SK-N-SH (cell line): ENCODE data around the gene MAPK8IP3. TPM values are rescaled to one million over a fixed set of nuclear protein-coding genes. Genes with fewer than 3 reads are reported as not detected.

Source experiments
- CTCF ChIA-PET: fragments of 300-600, 350-600 bp; formaldehyde crosslinking; extraction: SDS; loops from one replicate; lab custom pipeline; 2021; lab: Yijun Ruan, JAX
- POLR2A ChIA-PET: fragments of 350-600 bp; sonication (Branson Sonifier 250); formaldehyde crosslinking; extraction: SDS; loops from one replicate; lab custom pipeline; 2020; ENCODE audit warnings: antibody characterized with exemption, inconsistent platforms; lab: Yijun Ruan, JAX
- DNase-seq: peaks from one replicate; pipeline ENCODE4 v3.0.0; 2012
- H2AFZ ChIP-seq: fragments of 200-600 bp; sonication (generic); 2 replicates; pipeline ENCODE4 v1.8.1; 2016; ENCODE audit warnings: antibody characterized with exemption, mild to moderate bottlenecking, low read depth
- H3F3A ChIP-seq: fragments of 200-600 bp; sonication (generic); replicated peaks from 2 replicates; pipeline ENCODE3; 2016; ENCODE audit warnings: antibody characterized with exemption, mild to moderate bottlenecking; ENCODE audit not compliant: insufficient read depth
- H3K27ac ChIP-seq, 2 experiments: fragments of 200-500 bp in 1 of 2; fragments of 200-600 bp in 1 of 2; sonication (Bioruptor generic) in 1 of 2; sonication (generic), shearing (Covaris generic) in 1 of 2; 2 replicates each; pipeline versions ENCODE4 v1.5.1 to v1.6.1; 2014 to 2016; ENCODE audit warnings: low read depth in 2 of 2, inconsistent platforms in 1 of 2, low read length in 1 of 2, mild to moderate bottlenecking in 1 of 2, mixed read lengths in 1 of 2
- H3K27me3 ChIP-seq: fragments of 200-600 bp; sonication (generic), shearing (Covaris generic); 2 replicates; pipeline ENCODE4 v1.6.1; 2016; ENCODE audit warnings: mixed run types; ENCODE audit not compliant: insufficient read depth
- H3K36me3 ChIP-seq, 2 experiments: fragments of 200-500 bp in 1 of 2; fragments of 200-600 bp in 1 of 2; sonication (Bioruptor generic) in 1 of 2; sonication (generic) in 1 of 2; replicated peaks in 1 of 2; 2 replicates each; pipeline versions ENCODE3 to v1.5.1; 2014 to 2016; ENCODE audit warnings: low read length in 1 of 2, mild to moderate bottlenecking in 1 of 2; ENCODE audit not compliant: insufficient read depth in 2 of 2, control insufficient read depth in 1 of 2
- H3K4me1 ChIP-seq, 2 experiments: fragments of 200-500 bp in 1 of 2; fragments of 200-600 bp in 1 of 2; sonication (Bioruptor generic) in 1 of 2; sonication (generic), shearing (Covaris generic) in 1 of 2; 2 replicates each; pipeline versions ENCODE4 v1.5.1 to v1.6.1; 2014 to 2016; ENCODE audit warnings: low read depth in 1 of 2, low read length in 1 of 2, mixed run types in 1 of 2; ENCODE audit not compliant: insufficient read depth in 2 of 2, control insufficient read depth in 1 of 2
- H3K4me2 ChIP-seq: fragments of 200-600 bp; sonication (generic), shearing (Covaris generic); 2 replicates; pipeline ENCODE4 v1.6.1; 2017; ENCODE audit warnings: mixed run types
- H3K4me3 ChIP-seq, 2 experiments: fragments of 200-500 bp in 1 of 2; fragments of 200-600 bp in 1 of 2; sonication (Bioruptor generic) in 1 of 2; sonication (generic), shearing (Covaris generic) in 1 of 2; 2 replicates each; pipeline versions ENCODE4 v1.5.1 to v1.8.1; 2014 to 2016; ENCODE audit warnings: low read depth in 2 of 2, inconsistent platforms in 1 of 2, low read length in 1 of 2, mild to moderate bottlenecking in 1 of 2, mixed read lengths in 1 of 2, moderate library complexity in 1 of 2
- H3K79me2 ChIP-seq: fragments of 200-600 bp; sonication (generic); 2 replicates; pipeline ENCODE4 v1.8.1; 2017; ENCODE audit warnings: mild to moderate bottlenecking; ENCODE audit not compliant: insufficient read depth
- H3K9ac ChIP-seq: fragments of 200-600 bp; sonication (generic); 2 replicates; pipeline ENCODE4 v1.6.1; 2017; ENCODE audit warnings: mixed run types
- H3K9me2 ChIP-seq: fragments of 200-600 bp; sonication (generic); 2 replicates; pipeline ENCODE4 v1.6.1; 2017; ENCODE audit warnings: mixed run types
- H3K9me3 ChIP-seq: fragments of 200-600 bp; sonication (generic); 2 replicates; pipeline ENCODE4 v1.6.1; 2017; ENCODE audit warnings: mixed run types, mild to moderate bottlenecking, moderate library complexity
- H4K20me1 ChIP-seq: fragments of 200-600 bp; sonication (generic); 2 replicates; pipeline ENCODE4 v1.6.1; 2017; ENCODE audit warnings: mild to moderate bottlenecking, mixed run types; ENCODE audit not compliant: insufficient read depth
- CTCF ChIP-seq: fragments of 200-600 bp; sonication (generic); IDR thresholded peaks from 2 replicates; pipeline ENCODE4 v1.6.1; 2017; ENCODE audit warnings: antibody characterized with exemption, mild to moderate bottlenecking, moderate library complexity
- ELF1 ChIP-seq: IDR thresholded peaks from 2 replicates; pipeline ENCODE4 v1.4.0; 2012
- EP300 ChIP-seq, 2 experiments: IDR thresholded peaks; 2 replicates each; pipeline versions ENCODE4 v1.4.0 to v1.6.1; 2012; ENCODE audit warnings: borderline replicate concordance in 1 of 2, low read depth in 1 of 2, low read length in 1 of 2
- FOSL2 ChIP-seq: IDR thresholded peaks from 2 replicates; pipeline ENCODE4 v1.4.0; 2012; ENCODE audit warnings: low read depth, mild to moderate bottlenecking, moderate library complexity, borderline replicate concordance
- GATA2 ChIP-seq: sonication (generic); formaldehyde crosslinking; IDR thresholded peaks from 2 replicates; pipeline ENCODE4 v1.5.0; 2020; ENCODE audit warnings: mild to moderate bottlenecking, missing genetic modification reagents
- MAX ChIP-seq: IDR thresholded peaks from 2 replicates; pipeline ENCODE4 v1.4.0; 2012; ENCODE audit warnings: low read depth
- MEF2A ChIP-seq: IDR thresholded peaks from 2 replicates; pipeline ENCODE4 v1.4.0; 2012; ENCODE audit warnings: low read depth, borderline replicate concordance
- MXI1 ChIP-seq: IDR thresholded peaks from 2 replicates; pipeline ENCODE4 v1.6.1; 2012; ENCODE audit warnings: mild to moderate bottlenecking, low read depth, low read length, improper control_type of control experiment
- NFIC ChIP-seq: IDR thresholded peaks from 2 replicates; pipeline ENCODE4 v1.4.0; 2012; ENCODE audit warnings: borderline replicate concordance
- NRF1 ChIP-seq: IDR thresholded peaks from 2 replicates; pipeline ENCODE4 v1.6.1; 2012; ENCODE audit warnings: low read depth, mild to moderate bottlenecking, low read length
- PBX3 ChIP-seq: IDR thresholded peaks from 2 replicates; pipeline ENCODE4; 2012
- POLR2AphosphoS5 ChIP-seq: IDR thresholded peaks from 2 replicates; pipeline ENCODE4 v1.6.1; 2012; ENCODE audit warnings: low read depth, low read length
- RXRA ChIP-seq: IDR thresholded peaks from 2 replicates; pipeline ENCODE4 v1.4.0; 2012; ENCODE audit warnings: low read depth, mild to moderate bottlenecking, borderline replicate concordance
- SIN3A ChIP-seq: IDR thresholded peaks from 2 replicates; pipeline ENCODE4 v1.6.1; 2012; ENCODE audit warnings: low read depth, mild to moderate bottlenecking, low read length, moderate library complexity, borderline replicate concordance
- TCF12 ChIP-seq: IDR thresholded peaks from 2 replicates; pipeline ENCODE4 v1.4.0; 2012
- TEAD4 ChIP-seq: IDR thresholded peaks from 2 replicates; pipeline ENCODE4 v1.4.0; 2012; ENCODE audit warnings: mild to moderate bottlenecking, borderline replicate concordance; ENCODE audit not compliant: insufficient read depth
- USF1 ChIP-seq: IDR thresholded peaks from 2 replicates; pipeline ENCODE4 v1.4.0; 2012; ENCODE audit warnings: low read depth, borderline replicate concordance
- USF2 ChIP-seq: fragments of 150-350 bp; IDR thresholded peaks from 2 replicates; pipeline ENCODE4 v1.6.1; 2017; ENCODE audit warnings: antibody characterized with exemption, low read length, low read depth, borderline replicate concordance
- WGBS: methylation state at CpG from one replicate; pipeline ENCODE4 v1.1.6; 2017; ENCODE audit warnings: low lambda C conversion rate; 5-methylcytosine and 5-hydroxymethylcytosine counted together
- polyA plus RNA-seq, 3 experiments: library from polyadenylated mRNA; depleted of rRNA; stranded (reverse); fragments of >200 nt; gene quantifications; 2 replicates each; pipeline ENCODE4 v1.2.3, GENCODE V29; 2012

The MAPK8IP3 gene
- polyA plus RNA-seq, 1 of the 3 experiments (the other 2 are of a cell fraction): 57.3 TPM

- TF ChIP-seq GATA2: no peak
These were observed 34.9 kb downstream of the MAPK8IP3 start (continued) for GRCh38 chr16:1740781-1741490.

- Histone ChIP-seq H3K4me1 (no peaks in the 10 kb centered on the region), H3K4me2 (no peak overlapping the region), H3F3A (peaks cover 27% of the 10 kb centered on the region), H3K9me3 (no peaks in the 10 kb centered on the region), H3K27ac (no peak overlapping the region), H3K79me2 (0 out of 2 replicates have a peak, but pooled peaks cover 4% of the 10 kb centered on the region), H3K4me3 (no peak overlapping the region), H3K27me3 (no peaks in the 10 kb centered on the region), H3K9me2 (no peaks in the 10 kb centered on the region), H3K36me3 (peaks cover 0 to 34% of the 10 kb centered on the region in 2 experiments)
- 99% methylated on average over 12 of the region's 19 CpGs for WGBS
- DNase-seq: no peak
- POLR2A ChIA-PET: interaction anchor here (0.6 kb wide), 1 partner anchor 141 kb away, joined by 3 read pairs; no protein-coding TSS in a partner anchor
- CTCF ChIA-PET: interaction anchor here (1.1 kb wide), 1 partner anchor 18 kb away, joined by 3 read pairs; no protein-coding TSS in a partner anchor
- no peak for TF ChIP-seq CTCF
- no peak for TF ChIP-seq NRF1
- TF ChIP-seq POLR2AphosphoS5: no peak
- TF ChIP-seq EP300 (IDR thresholded peaks at IDR 0.05; ENCODE audit: borderline replicate concordance in 1 of 2, low read depth in 1 of 2, low read length in 1 of 2): no peak
- no peak for TF ChIP-seq MAX
- no peak for TF ChIP-seq PBX3
- no peak for TF ChIP-seq USF1
- TF ChIP-seq MXI1: no peak
- no peak for TF ChIP-seq GATA2
- TF ChIP-seq RXRA: no peak
- no peak for TF ChIP-seq FOSL2
- TF ChIP-seq TEAD4: no peak
- no peak for TF ChIP-seq NFIC
- TF ChIP-seq MEF2A: no peak
- no peak for TF ChIP-seq USF2
- no peak for TF ChIP-seq TCF12
- no peak for TF ChIP-seq SIN3A
- TF ChIP-seq ELF1: no peak
- TF ChIP-seq, all 33 proteins: peak for 0
- no peak overlapping the region for H3K9ac ChIP-seq
- H4K20me1 ChIP-seq: no peaks in the 10 kb centered on the region
- no peak overlapping the region for H2AFZ ChIP-seq
These were observed 35.7 kb downstream of the MAPK8IP3 start for GRCh38 chr16:1741553-1742165.
